HAP-1 (cell line): ENCODE results near the gene AP1S2.
"Not testable (repeated sequence)": the region's sequence is repeated elsewhere in the genome, so short reads cannot be mapped to it uniquely, and the experiment has no call there.

Experiments used
- DNase-seq, 2 experiments: peaks; one replicate each; pipeline ENCODE4 v3.0.0-alpha.2; 2016 to 2020; ENCODE audit warnings: low spot score in 2 of 2
- H3K27me3 ChIP-seq: fragments of 250-450 bp; sonication (Bioruptor Pico); 2 replicates; pipeline ENCODE4 v1.5.1; 2020; ENCODE audit warnings: low read depth, mild to moderate bottlenecking, moderate library complexity
- H3K36me3 ChIP-seq: fragments of 250-450 bp; sonication (Bioruptor Pico); replicated peaks from 2 replicates; pipeline ENCODE4 v1.5.1; 2020; ENCODE audit warnings: mild to moderate bottlenecking
- H3K4me1 ChIP-seq: fragments of 250-450 bp; sonication (Bioruptor Pico); 2 replicates; pipeline ENCODE4 v1.5.1; 2020; ENCODE audit warnings: mild to moderate bottlenecking
- H3K4me3 ChIP-seq: fragments of 250-450 bp; sonication (Bioruptor Pico); 2 replicates; pipeline ENCODE4 v1.5.1; 2020; ENCODE audit warnings: mild to moderate bottlenecking, moderate library complexity
- H3K9me3 ChIP-seq: fragments of 250-450 bp; sonication (Bioruptor Pico); 2 replicates; pipeline ENCODE4 v1.5.1; 2020; ENCODE audit warnings: mild to moderate bottlenecking, moderate library complexity
- in situ Hi-C: fragments of 300-500 bp; cut with MboI; formaldehyde crosslinking; loops from 3 replicates; pipeline ENCODE4 v1.14.3; 2020; ENCODE audit warnings: low sequenced_read_pairs, inconsistent platforms, mixed read lengths

AP1S2 gene

DNA sequence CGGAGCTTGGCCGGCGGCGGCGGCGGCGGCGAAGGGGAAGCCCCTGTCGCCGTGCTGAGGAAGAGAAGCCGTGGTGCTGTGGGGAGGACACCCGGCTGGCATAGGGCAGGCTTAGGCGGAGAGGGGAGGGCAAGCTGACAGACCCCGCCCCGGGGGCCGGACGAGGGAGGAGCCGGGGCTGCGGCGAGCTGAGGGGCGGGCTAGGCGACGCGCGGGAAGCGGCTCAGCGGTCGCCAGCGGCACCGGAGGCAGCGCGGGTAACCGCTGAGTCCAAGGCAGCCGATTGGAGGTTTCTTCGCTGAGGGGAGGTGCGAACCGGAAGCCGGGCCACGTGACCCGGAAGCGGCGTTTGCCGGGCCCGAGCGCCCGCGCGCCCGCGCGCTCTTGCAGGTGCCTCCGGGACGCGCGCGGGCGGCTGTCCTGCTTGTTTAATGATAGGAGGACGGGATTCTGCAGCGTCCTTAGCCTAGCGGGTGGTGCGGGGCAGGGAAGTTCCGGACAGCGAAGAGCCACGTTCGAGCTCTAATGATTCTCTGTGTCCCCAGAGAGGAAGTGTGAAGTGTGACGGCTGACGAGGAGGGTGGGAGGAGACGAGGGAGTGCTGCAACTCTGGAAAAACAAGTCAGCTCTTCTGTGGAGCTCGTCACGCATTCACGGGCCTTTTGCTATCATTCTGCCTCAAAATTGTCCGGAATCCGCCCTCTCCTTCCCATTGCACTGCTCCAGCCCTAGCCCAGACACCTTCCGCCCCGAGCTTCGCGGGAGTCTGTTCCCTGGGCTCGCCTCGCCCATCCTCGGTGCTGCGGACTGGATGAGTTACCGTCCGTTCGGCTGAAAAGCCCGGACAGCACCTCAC is at the start of gene AP1S2:
AP1S2 (minus strand) TSS at position 102 of the 856 bp plus-strand sequence. CDS start 2,289 bp downstream, outside the sequence.
- in situ Hi-C loops, result no loop called here
- Histone ChIP-seq H3K4me1 (peaks cover 24% of the 10 kb centered on the region), H3K36me3 (0 out of 2 replicates have a peak, but pooled peaks cover 3% of the 10 kb centered on the region), H3K9me3 (no peaks in the 10 kb centered on the region), H3K27me3 (no peaks in the 10 kb centered on the region), H3K4me3 (peak within 1 kb of the TSS; percentile 60)
- peak; percentile 95 to 97 for DNase-seq

GRCh38 chrX:15903186-15903681 is 48.6 kb upstream of the AP1S2 start:
- in situ Hi-C loops, result no loop called here
- Histone ChIP-seq H3K36me3 (no peaks in the 10 kb centered on the region), H3K4me3 (no peak overlapping the region), H3K4me1 (peaks cover 4% of the 10 kb centered on the region), H3K9me3 (no peaks in the 10 kb centered on the region), H3K27me3 (no peaks in the 10 kb centered on the region)
- DNase-seq, result no peak

DNA sequence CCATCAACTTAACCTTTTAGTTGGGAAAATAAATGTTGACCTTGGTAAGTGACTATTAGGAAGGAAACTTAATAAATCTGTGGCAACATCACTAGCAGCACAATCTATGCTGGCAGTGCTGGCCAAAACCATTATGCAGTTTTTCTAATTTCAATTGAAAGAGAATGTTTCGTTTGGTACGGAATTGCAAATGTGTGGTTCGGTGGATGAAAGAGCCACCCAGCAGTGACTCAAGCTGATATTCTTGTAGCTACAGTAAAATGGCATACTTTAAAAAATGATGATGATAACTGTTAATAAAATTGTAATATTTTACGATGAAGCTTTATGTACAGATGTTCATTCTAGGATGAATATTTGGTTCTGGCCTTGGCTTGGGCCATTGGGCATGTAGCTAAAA is 40.7 kb upstream of the AP1S2 start:
- H3K4me3 ChIP-seq, result no peak overlapping the region
- in situ Hi-C loops, result no loop called here

DNA sequence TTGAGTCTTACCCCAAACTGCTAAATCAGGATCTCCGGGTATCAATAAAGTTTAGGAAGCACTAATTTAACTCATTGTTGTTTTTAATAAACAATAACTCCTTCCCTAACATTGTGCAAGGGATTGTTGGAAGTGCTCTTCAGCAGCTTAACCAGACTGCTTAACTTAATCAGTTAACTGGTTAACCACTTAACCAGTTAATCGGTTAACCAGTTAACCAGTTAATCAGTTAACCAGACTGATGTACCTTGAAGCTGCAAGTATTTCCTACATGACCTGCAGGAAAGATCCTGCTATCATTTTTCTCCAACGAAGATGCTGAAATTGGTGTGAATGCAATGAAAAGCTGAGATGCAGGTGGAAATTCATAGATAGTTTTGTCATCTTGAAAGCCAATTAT is 40.1 kb upstream of the AP1S2 start:
- Histone ChIP-seq H3K4me3 (no peak overlapping the region), H3K4me1 (no peaks in the 10 kb centered on the region), H3K36me3 (no peaks in the 10 kb centered on the region), H3K9me3 (no peaks in the 10 kb centered on the region), H3K27me3 (no peaks in the 10 kb centered on the region)
- no peak for DNase-seq
- in situ Hi-C loops, result no loop called here

More for the DNA sequence above, 40.7 kb upstream of the AP1S2 start:
- Histone ChIP-seq H3K4me1 (no peaks in the 10 kb centered on the region), H3K9me3 (no peaks in the 10 kb centered on the region), H3K36me3 (no peaks in the 10 kb centered on the region), H3K27me3 (no peaks in the 10 kb centered on the region)
- DNase-seq, result no peak

DNA sequence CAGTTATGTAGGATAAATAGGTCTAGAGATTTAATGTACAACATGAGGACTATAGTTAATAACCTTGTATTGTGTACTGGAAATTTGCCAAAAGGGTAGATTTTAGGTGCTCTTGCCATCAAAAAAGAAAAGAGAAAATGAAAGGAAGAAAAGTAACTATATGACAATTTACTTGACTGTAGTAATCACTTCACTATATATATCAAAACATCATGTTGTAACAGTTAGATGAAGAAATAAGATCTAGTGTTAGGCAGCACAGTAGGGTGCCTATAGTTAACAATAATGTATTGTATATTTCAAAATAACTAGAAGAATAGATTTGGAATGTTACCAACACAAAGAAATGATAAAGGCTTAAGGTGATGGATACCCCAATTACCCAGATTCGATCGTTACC is 35.9 kb upstream of the AP1S2 start:
- DNase-seq, result no peak
- Histone ChIP-seq H3K36me3 (no peaks in the 10 kb centered on the region), H3K4me1 (no peaks in the 10 kb centered on the region), H3K27me3 (no peaks in the 10 kb centered on the region), H3K9me3 (no peaks in the 10 kb centered on the region), H3K4me3 (no peak overlapping the region)
- in situ Hi-C loops, result no loop called here

- H3K4me1 ChIP-seq, result no peaks in the 10 kb centered on the region
- no peak overlapping the region for H3K4me3 ChIP-seq
- in situ Hi-C loops, result no loop called here
- no peaks in the 10 kb centered on the region for H3K9me3 ChIP-seq
- DNase-seq, result no peak
- no peaks in the 10 kb centered on the region for H3K36me3 ChIP-seq
- H3K27me3 ChIP-seq, result no peaks in the 10 kb centered on the region
Measured at GRCh38 chrX:15888062-15888461, 33.4 kb upstream of the AP1S2 start.

- H3K27me3 ChIP-seq, result no peaks in the 10 kb centered on the region
- no peak overlapping the region for H3K4me3 ChIP-seq
- DNase-seq, result no peak
- in situ Hi-C loops, result no loop called here
- no peaks in the 10 kb centered on the region for H3K36me3 ChIP-seq
- no peaks in the 10 kb centered on the region; the same call in 1 of the 2 replicates for H3K9me3 ChIP-seq
- no peaks in the 10 kb centered on the region for H3K4me1 ChIP-seq
Measured at GRCh38 chrX:15883540-15883863, 28.9 kb upstream of the AP1S2 start.

GRCh38 chrX:15882704-15883539 is 28.3 kb upstream of the AP1S2 start:
- no peaks in the 10 kb centered on the region; the same call in 1 of the 2 replicates for H3K9me3 ChIP-seq
- no peaks in the 10 kb centered on the region for H3K4me1 ChIP-seq
- H3K27me3 ChIP-seq, result no peaks in the 10 kb centered on the region
- no peak for DNase-seq
- in situ Hi-C loops, result no loop called here
- no peak overlapping the region for H3K4me3 ChIP-seq
- H3K36me3 ChIP-seq, result no peaks in the 10 kb centered on the region

GRCh38 chrX:15881381-15881897 is 26.8 kb upstream of the AP1S2 start:
- no peaks in the 10 kb centered on the region; the same call in 1 of the 2 replicates for H3K9me3 ChIP-seq
- H3K4me3 ChIP-seq, result no peak overlapping the region
- in situ Hi-C loops, result no loop called here
- H3K4me1 ChIP-seq, result no peaks in the 10 kb centered on the region
- no peak for DNase-seq
- H3K36me3 ChIP-seq, result no peaks in the 10 kb centered on the region
- H3K27me3 ChIP-seq, result no peaks in the 10 kb centered on the region

DNA sequence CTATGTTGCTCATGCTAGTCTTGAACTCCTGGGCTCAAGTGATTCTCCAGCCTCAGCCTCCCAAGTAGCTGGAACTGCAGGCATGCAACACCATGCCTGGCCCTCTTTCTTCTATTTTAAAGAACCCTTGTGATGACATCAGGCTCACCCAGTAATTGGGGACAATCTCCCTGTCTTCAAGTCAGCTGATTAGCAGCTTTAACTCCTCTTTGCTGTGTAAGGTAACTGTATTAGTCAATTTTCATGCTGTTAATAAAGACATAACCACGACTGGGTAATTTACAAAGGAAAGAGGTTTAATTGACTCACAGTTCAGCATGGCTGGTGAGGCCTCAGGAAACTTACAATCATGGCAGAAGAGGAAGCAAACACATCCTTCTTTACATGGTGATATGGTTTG is 23.3 kb upstream of the AP1S2 start:
- H3K4me3 ChIP-seq, in situ Hi-C loops, H3K36me3 ChIP-seq, H3K4me1 ChIP-seq, H3K27me3 ChIP-seq, H3K9me3 ChIP-seq, DNase-seq: not testable (repeated sequence)

DNA sequence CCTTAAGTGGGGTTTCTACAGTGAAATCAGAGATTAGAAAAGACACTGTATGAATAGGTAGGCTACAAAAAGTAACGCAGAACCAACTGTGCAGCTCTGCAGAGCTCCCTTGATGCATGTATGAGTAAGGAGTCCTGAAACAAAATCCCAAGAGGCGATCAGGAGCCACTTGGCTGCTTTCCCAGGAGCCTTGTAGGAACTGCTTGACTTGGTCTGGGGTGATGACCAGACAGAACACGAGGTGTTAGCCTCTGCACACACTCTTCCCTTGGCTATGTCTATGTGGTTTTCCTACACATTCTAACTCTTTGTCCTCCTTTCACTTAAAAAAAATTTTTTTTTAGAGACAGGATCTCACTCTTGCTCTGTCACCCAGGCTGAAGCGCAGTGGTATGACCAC is 22.8 kb upstream of the AP1S2 start:
- Histone ChIP-seq H3K4me3 (no peak overlapping the region), H3K9me3 (no peaks in the 10 kb centered on the region; the same call in 1 of the 2 replicates), H3K36me3 (no peaks in the 10 kb centered on the region), H3K4me1 (no peaks in the 10 kb centered on the region), H3K27me3 (no peaks in the 10 kb centered on the region)
- DNase-seq, result no peak
- in situ Hi-C loops, result no loop called here

DNA sequence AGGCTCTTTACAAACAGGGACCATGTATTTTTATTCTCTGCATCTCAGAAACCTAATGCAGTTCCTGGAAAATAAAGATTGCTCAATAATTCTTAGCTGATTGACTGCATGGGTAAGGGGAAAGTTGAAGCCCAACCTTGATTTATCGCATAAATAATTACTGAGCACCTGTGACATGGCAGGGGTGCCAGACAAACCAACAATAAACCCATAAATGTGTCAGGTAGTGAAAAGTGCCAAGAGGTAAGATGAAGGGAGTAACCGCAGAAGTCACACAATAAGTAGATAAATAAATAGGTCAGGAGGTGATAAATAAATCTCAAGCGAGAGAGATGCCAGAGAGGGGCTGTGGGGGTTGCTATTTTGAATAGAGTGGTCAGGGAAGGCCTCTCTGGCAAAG is 20.1 kb upstream of the AP1S2 start:
- DNase-seq, result no peak
- Histone ChIP-seq H3K36me3 (no peaks in the 10 kb centered on the region), H3K4me1 (no peaks in the 10 kb centered on the region), H3K9me3 (no peaks in the 10 kb centered on the region; the same call in 1 of the 2 replicates), H3K4me3 (no peak overlapping the region), H3K27me3 (no peaks in the 10 kb centered on the region)
- in situ Hi-C loops, result no loop called here

- H3K27me3 ChIP-seq, result no peaks in the 10 kb centered on the region
- no peaks in the 10 kb centered on the region for H3K36me3 ChIP-seq
- no peak overlapping the region for H3K4me3 ChIP-seq
- in situ Hi-C loops, result no loop called here
- no peaks in the 10 kb centered on the region for H3K9me3 ChIP-seq
- no peaks in the 10 kb centered on the region for H3K4me1 ChIP-seq
- no peak for DNase-seq
Measured at GRCh38 chrX:15873566-15873965, 19.0 kb upstream of the AP1S2 start.

GRCh38 chrX:15870310-15870709 is 15.7 kb upstream of the AP1S2 start:
- no peaks in the 10 kb centered on the region for H3K9me3 ChIP-seq
- H3K4me3 ChIP-seq, result no peak overlapping the region
- no peaks in the 10 kb centered on the region for H3K36me3 ChIP-seq
- 0 out of 2 replicates have a peak, but pooled peaks cover 2% of the 10 kb centered on the region for H3K27me3 ChIP-seq
- H3K4me1 ChIP-seq, result no peaks in the 10 kb centered on the region
- no peak for DNase-seq
- in situ Hi-C loops, result no loop called here
